Measurements from ENCODE around the gene SKA2. TPM values are rescaled to one million over a fixed set of nuclear protein-coding genes. Genes with fewer than 3 reads are reported as not detected.

Gene SKA2
- total and polyA plus RNA-seq, 2 experiments from 2014 or later, result 50.5 to 140 TPM

DNA sequence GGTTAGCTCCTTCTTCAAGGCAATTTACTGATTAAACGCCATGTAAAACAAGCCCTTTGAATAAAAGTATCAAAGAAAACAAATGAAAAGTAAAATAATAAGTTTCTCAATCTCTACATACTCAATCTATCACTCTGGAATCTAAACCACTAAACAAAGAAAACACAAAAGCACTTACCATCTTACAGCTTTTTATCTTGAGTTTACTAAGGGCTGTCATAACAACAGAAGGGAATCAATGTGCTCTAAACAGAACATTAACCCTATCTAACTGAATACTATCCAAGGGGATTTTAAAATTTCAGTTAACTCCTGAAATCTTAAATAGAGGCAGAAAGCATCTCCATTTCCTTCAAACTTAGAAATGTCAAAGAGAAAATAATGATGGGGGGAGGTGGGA, 3.4 kb downstream of the SKA2 start:
- no peak for ATAC-seq
- no peaks in the 10 kb centered on the region for H3K9me3 Mint-ChIP-seq
- TF ChIP-seq, protein P1, sequence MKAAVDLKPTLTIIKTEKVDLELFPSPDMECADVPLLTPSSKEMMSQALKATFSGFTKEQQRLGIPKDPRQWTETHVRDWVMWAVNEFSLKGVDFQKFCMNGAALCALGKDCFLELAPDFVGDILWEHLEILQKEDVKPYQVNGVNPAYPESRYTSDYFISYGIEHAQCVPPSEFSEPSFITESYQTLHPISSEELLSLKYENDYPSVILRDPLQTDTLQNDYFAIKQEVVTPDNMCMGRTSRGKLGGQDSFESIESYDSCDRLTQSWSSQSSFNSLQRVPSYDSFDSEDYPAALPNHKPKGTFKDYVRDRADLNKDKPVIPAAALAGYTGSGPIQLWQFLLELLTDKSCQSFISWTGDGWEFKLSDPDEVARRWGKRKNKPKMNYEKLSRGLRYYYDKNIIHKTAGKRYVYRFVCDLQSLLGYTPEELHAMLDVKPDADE (IDR thresholded peaks at IDR 0.05), result no peak
- TF ChIP-seq JUNB (IDR thresholded peaks at IDR 0.05; ENCODE audit: unreplicated experiment), result no peak
- no peaks in the 10 kb centered on the region for H3F3A ChIP-seq (replicated peaks; ENCODE audit: low read depth)
- DNase-seq (ENCODE audit: low spot score), result no peak
- H3K4me1 ChIP-seq (ENCODE audit: insufficient read depth), result peaks cover 29% of the 10 kb centered on the region
- H3K27me3 Mint-ChIP-seq (ENCODE audit: insufficient read depth, low read depth, poor library complexity), result peaks cover 7% of the 10 kb centered on the region
- H3K27ac Mint-ChIP-seq, result no peak overlapping the region; the same call in 1 of the 2 replicates
- peaks cover 26% of the 10 kb centered on the region for H3K4me1 Mint-ChIP-seq
- H2AFZ ChIP-seq, result no peak overlapping the region
- H4K20me1 ChIP-seq (replicated peaks; ENCODE audit: insufficient read depth), result peaks cover 33% of the 10 kb centered on the region
- no peak overlapping the region for H3K27ac ChIP-seq (ENCODE audit: low read depth)
- no peaks in the 10 kb centered on the region for H3K9me2 ChIP-seq (ENCODE audit: insufficient read depth)
- H3K4me3 Mint-ChIP-seq, result peak overlapping the region; percentile 9; the same call in 2 of the 3 replicates
- H3K4me2 ChIP-seq, result peak overlapping the region; percentile 84
- 0 out of 2 replicates have a peak overlapping the region, but pooled peaks have one; percentile 12 for H3K4me3 ChIP-seq
- no peaks in the 10 kb centered on the region for H3K27me3 ChIP-seq (ENCODE audit: insufficient read depth)
- H3K79me2 ChIP-seq (replicated peaks; ENCODE audit: insufficient read depth), result peaks cover 84% of the 10 kb centered on the region
- peaks cover 6% of the 10 kb centered on the region; the same call in 2 of the 3 replicates for H3K36me3 Mint-ChIP-seq (ENCODE audit: low read depth)
- H3K36me3 ChIP-seq (ENCODE audit: insufficient read depth), result no peaks in the 10 kb centered on the region

DNA sequence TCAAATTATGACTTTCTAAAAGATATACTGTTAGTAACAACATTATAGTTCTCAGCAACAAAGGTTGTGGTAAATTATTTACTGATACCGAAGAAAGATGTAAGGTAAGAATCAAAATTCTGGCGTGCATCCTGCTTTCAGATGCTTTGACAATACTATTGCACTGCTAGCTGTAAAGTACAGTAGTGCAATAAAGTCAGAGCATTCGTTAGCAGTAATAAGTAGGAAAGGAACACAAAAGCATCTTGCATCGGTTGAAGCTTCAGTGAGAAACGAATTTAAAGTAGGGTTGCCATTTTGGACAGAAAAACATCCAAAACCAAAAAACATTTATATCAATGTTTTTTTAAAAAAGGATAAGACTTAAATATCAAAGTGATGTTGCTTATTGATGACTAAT, 4.0 kb downstream of the SKA2 start:
- H3K4me3 ChIP-seq, result no peak overlapping the region
- H3K9me3 Mint-ChIP-seq, result no peaks in the 10 kb centered on the region
- no peaks in the 10 kb centered on the region for H3K27me3 ChIP-seq (ENCODE audit: insufficient read depth)
- no peaks in the 10 kb centered on the region for H3K9me2 ChIP-seq (ENCODE audit: insufficient read depth)
- H3K36me3 ChIP-seq (ENCODE audit: insufficient read depth), result no peaks in the 10 kb centered on the region
- DNase-seq (ENCODE audit: low spot score) (no peak), ATAC-seq (no peak)
- H3K79me2 ChIP-seq (replicated peaks; ENCODE audit: insufficient read depth), result peaks cover 84% of the 10 kb centered on the region
- no peaks in the 10 kb centered on the region for H3F3A ChIP-seq (replicated peaks; ENCODE audit: low read depth)
- H2AFZ ChIP-seq, result no peak overlapping the region
- H3K4me2 ChIP-seq, result peak overlapping the region; percentile 84
- no peak overlapping the region for H3K27ac Mint-ChIP-seq
- H3K4me3 Mint-ChIP-seq, result no peak overlapping the region
- H3K4me1 Mint-ChIP-seq, result peaks cover 26% of the 10 kb centered on the region
- peaks cover 7% of the 10 kb centered on the region for H3K27me3 Mint-ChIP-seq (ENCODE audit: insufficient read depth, low read depth, poor library complexity)
- H4K20me1 ChIP-seq (replicated peaks; ENCODE audit: insufficient read depth), result peaks cover 39% of the 10 kb centered on the region
- no peak overlapping the region for H3K27ac ChIP-seq (ENCODE audit: low read depth)
- peaks cover 6% of the 10 kb centered on the region; the same call in 2 of the 3 replicates for H3K36me3 Mint-ChIP-seq (ENCODE audit: low read depth)
- peaks cover 29% of the 10 kb centered on the region for H3K4me1 ChIP-seq (ENCODE audit: insufficient read depth)
- TF ChIP-seq EZH2phosphoT487 (IDR thresholded peaks at IDR 0.05; ENCODE audit: unreplicated experiment), result no peak
- TF ChIP-seq, protein P2, sequence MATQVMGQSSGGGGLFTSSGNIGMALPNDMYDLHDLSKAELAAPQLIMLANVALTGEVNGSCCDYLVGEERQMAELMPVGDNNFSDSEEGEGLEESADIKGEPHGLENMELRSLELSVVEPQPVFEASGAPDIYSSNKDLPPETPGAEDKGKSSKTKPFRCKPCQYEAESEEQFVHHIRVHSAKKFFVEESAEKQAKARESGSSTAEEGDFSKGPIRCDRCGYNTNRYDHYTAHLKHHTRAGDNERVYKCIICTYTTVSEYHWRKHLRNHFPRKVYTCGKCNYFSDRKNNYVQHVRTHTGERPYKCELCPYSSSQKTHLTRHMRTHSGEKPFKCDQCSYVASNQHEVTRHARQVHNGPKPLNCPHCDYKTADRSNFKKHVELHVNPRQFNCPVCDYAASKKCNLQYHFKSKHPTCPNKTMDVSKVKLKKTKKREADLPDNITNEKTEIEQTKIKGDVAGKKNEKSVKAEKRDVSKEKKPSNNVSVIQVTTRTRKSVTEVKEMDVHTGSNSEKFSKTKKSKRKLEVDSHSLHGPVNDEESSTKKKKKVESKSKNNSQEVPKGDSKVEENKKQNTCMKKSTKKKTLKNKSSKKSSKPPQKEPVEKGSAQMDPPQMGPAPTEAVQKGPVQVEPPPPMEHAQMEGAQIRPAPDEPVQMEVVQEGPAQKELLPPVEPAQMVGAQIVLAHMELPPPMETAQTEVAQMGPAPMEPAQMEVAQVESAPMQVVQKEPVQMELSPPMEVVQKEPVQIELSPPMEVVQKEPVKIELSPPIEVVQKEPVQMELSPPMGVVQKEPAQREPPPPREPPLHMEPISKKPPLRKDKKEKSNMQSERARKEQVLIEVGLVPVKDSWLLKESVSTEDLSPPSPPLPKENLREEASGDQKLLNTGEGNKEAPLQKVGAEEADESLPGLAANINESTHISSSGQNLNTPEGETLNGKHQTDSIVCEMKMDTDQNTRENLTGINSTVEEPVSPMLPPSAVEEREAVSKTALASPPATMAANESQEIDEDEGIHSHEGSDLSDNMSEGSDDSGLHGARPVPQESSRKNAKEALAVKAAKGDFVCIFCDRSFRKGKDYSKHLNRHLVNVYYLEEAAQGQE (IDR thresholded peaks at IDR 0.05; ENCODE audit: unreplicated experiment), result no peak
- TF ChIP-seq STAT1 (IDR thresholded peaks at IDR 0.05; ENCODE audit: unreplicated experiment), result no peak
- TF ChIP-seq CREB1 (CRISPR knock-in tag; IDR thresholded peaks at IDR 0.05; ENCODE audit: low read depth), result no peak
- TF ChIP-seq EZH2 (IDR thresholded peaks at IDR 0.05; ENCODE audit: low read depth, unreplicated experiment), result no peak
- TF ChIP-seq NANOG (IDR thresholded peaks at IDR 0.05; ENCODE audit: borderline replicate concordance), result no peak
- no peak for TF ChIP-seq ZNF114 (CRISPR knock-in tag; IDR thresholded peaks at IDR 0.05)
- TF ChIP-seq, protein P3, sequence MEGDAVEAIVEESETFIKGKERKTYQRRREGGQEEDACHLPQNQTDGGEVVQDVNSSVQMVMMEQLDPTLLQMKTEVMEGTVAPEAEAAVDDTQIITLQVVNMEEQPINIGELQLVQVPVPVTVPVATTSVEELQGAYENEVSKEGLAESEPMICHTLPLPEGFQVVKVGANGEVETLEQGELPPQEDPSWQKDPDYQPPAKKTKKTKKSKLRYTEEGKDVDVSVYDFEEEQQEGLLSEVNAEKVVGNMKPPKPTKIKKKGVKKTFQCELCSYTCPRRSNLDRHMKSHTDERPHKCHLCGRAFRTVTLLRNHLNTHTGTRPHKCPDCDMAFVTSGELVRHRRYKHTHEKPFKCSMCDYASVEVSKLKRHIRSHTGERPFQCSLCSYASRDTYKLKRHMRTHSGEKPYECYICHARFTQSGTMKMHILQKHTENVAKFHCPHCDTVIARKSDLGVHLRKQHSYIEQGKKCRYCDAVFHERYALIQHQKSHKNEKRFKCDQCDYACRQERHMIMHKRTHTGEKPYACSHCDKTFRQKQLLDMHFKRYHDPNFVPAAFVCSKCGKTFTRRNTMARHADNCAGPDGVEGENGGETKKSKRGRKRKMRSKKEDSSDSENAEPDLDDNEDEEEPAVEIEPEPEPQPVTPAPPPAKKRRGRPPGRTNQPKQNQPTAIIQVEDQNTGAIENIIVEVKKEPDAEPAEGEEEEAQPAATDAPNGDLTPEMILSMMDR (conservative IDR thresholded peaks at IDR 0.05; ENCODE audit: low read depth in 2 of 2), result no peak
- TF ChIP-seq ZNF331 (CRISPR knock-in tag; IDR thresholded peaks at IDR 0.05; ENCODE audit: low read depth), result no peak
- TF ChIP-seq, protein P1 (IDR thresholded peaks at IDR 0.05), result no peak
- no peak for TF ChIP-seq POLR2AphosphoS5 (IDR thresholded peaks at IDR 0.05; ENCODE audit: low read depth)

Data from GM23338 (cell line).